HepG2 (cell line): Measurements from ENCODE around the gene MT1M. TPM values are rescaled to one million over a fixed set of nuclear protein-coding genes. Genes with fewer than 3 reads are reported as not detected.
A peak's percentile ranks its signal among the peaks of the same experiment; 100 is the strongest.

Source experiments
- FLYWCH1 ChIP-seq: sonication (generic); formaldehyde crosslinking; IDR thresholded peaks from 2 replicates; pipeline ENCODE4 v1.8.1; 2023; ENCODE audit warnings: mild to moderate bottlenecking, missing genetic modification reagents
- GABPA ChIP-seq, 2 experiments: IDR thresholded peaks; 2 replicates each; pipeline ENCODE4 v1.6.1; 2011 to 2016; ENCODE audit warnings: low read depth in 2 of 2, low read length in 1 of 2, missing biosample characterization in 1 of 2, missing genetic modification characterization in 1 of 2
- MEIS1 ChIP-seq: sonication (generic); formaldehyde crosslinking; IDR thresholded peaks from 2 replicates; pipeline ENCODE4 v1.9.0; 2021; ENCODE audit warnings: mild to moderate bottlenecking, missing genetic modification reagents, moderate library complexity, borderline replicate concordance
- MXD4 ChIP-seq: IDR thresholded peaks from 2 replicates; pipeline ENCODE4 v1.6.1; 2016; ENCODE audit warnings: mild to moderate bottlenecking, missing biosample characterization, missing genetic modification reagents
- PITX1 ChIP-seq: sonication (generic); formaldehyde crosslinking; IDR thresholded peaks from 2 replicates; pipeline ENCODE4 v1.5.1; 2020; ENCODE audit warnings: mild to moderate bottlenecking, missing genetic modification reagents
- SP4 ChIP-seq: sonication (generic); formaldehyde crosslinking; IDR thresholded peaks from 2 replicates; pipeline ENCODE4 v1.8.1; 2023; ENCODE audit warnings: mild to moderate bottlenecking, missing genetic modification reagents
- SRSF4 ChIP-seq: fragments of 200-400 bp; formaldehyde crosslinking; IDR thresholded peaks from one replicate; pipeline ENCODE4 v1.6.1; 2018; ENCODE audit warnings: mild to moderate bottlenecking, low read depth, low read length, moderate library complexity; ENCODE audit not compliant: poor library complexity, severe bottlenecking
- TMF1 ChIP-seq: sonication (generic); formaldehyde crosslinking; IDR thresholded peaks from 2 replicates; pipeline ENCODE4 v1.8.1; 2022; ENCODE audit warnings: low read depth, missing genetic modification reagents
- TSC22D2 ChIP-seq: sonication (generic); formaldehyde crosslinking; IDR thresholded peaks from 2 replicates; pipeline ENCODE4 v1.5.1; 2020; ENCODE audit warnings: missing genetic modification reagents, mild to moderate bottlenecking, borderline replicate concordance
- ZNF264 ChIP-seq: sonication (generic); formaldehyde crosslinking; IDR thresholded peaks from 2 replicates; pipeline ENCODE4 v1.4.0; 2020; ENCODE audit warnings: missing genetic modification reagents
- ZNF670 ChIP-seq: sonication (generic); formaldehyde crosslinking; IDR thresholded peaks from 2 replicates; pipeline ENCODE4 v1.8.0; 2022; ENCODE audit warnings: mild to moderate bottlenecking, missing genetic modification reagents, borderline replicate concordance
- ZNF713 ChIP-seq: sonication (generic); formaldehyde crosslinking; IDR thresholded peaks from 2 replicates; pipeline ENCODE4 v1.4.0; 2020; ENCODE audit warnings: mild to moderate bottlenecking, missing genetic modification reagents
- ZNF768 ChIP-seq: sonication (generic); formaldehyde crosslinking; IDR thresholded peaks from 2 replicates; pipeline ENCODE4 v1.4.0; 2020; ENCODE audit warnings: missing genetic modification reagents
- polyA plus RNA-seq, 8 experiments: library from polyadenylated mRNA; depleted of rRNA in 3 of 8; stranded (reverse) in 7 of 8; unstranded in 1 of 8; fragments of >200 nt; fragmentation: Illumina TruSeq in 4 of 8; extraction: Trizol in 4 of 8; gene quantifications; 2 replicates each; pipeline versions ENCODE4 v1.2.1 to v1.2.3, GENCODE V29; 2011 to 2016; ENCODE audit warnings: low read depth in 4 of 8, missing spikeins in 1 of 8, mixed read lengths in 1 of 8; ENCODE audit not compliant: insufficient read depth in 1 of 8
- total RNA-seq, 5 experiments: library from RNA; depleted of rRNA; stranded (reverse); fragments of >200 nt; fragmentation: Illumina TruSeq; extraction: Trizol; gene quantifications; 2 replicates each; pipeline ENCODE4 v1.2.3, GENCODE V29; 2016; ENCODE audit warnings: low read depth in 1 of 5
- TF ChIP-seq, protein P1 (sequence below): IDR thresholded peaks from 2 replicates; pipeline ENCODE4 v1.6.1; 2016; ENCODE audit warnings: mild to moderate bottlenecking
- TF ChIP-seq, protein P2 (sequence below): sonication (generic); IDR thresholded peaks from 2 replicates; pipeline ENCODE4 v1.6.1; 2016; ENCODE audit warnings: low read depth, borderline replicate concordance
- TF ChIP-seq, protein P3 (sequence below): sonication (generic); formaldehyde crosslinking; IDR thresholded peaks from 2 replicates; pipeline ENCODE4 v1.4.0; 2020; ENCODE audit warnings: missing genetic modification reagents
- TF ChIP-seq, protein P4 (sequence below): sonication (generic); formaldehyde crosslinking; IDR thresholded peaks from 2 replicates; pipeline ENCODE4 v1.4.0; 2020; ENCODE audit warnings: mild to moderate bottlenecking, missing genetic modification reagents, borderline replicate concordance
- TF ChIP-seq, protein P5 (sequence below), 2 experiments: fragments of 450-650 bp in 1 of 2; sonication (generic) in 1 of 2; formaldehyde crosslinking; IDR thresholded peaks; 2 replicates each; pipeline versions ENCODE4 v1.5.0 to v1.8.0; 2020 to 2022; ENCODE audit warnings: mild to moderate bottlenecking in 1 of 2, missing genetic modification reagents in 1 of 2

Gene MT1M
- total and polyA plus RNA-seq, 2 of the 13 experiments (the other 11 are each of a cell fraction or from before 2014, with no cell fraction given): 4.6 TPM; not detected in 1

DNA sequence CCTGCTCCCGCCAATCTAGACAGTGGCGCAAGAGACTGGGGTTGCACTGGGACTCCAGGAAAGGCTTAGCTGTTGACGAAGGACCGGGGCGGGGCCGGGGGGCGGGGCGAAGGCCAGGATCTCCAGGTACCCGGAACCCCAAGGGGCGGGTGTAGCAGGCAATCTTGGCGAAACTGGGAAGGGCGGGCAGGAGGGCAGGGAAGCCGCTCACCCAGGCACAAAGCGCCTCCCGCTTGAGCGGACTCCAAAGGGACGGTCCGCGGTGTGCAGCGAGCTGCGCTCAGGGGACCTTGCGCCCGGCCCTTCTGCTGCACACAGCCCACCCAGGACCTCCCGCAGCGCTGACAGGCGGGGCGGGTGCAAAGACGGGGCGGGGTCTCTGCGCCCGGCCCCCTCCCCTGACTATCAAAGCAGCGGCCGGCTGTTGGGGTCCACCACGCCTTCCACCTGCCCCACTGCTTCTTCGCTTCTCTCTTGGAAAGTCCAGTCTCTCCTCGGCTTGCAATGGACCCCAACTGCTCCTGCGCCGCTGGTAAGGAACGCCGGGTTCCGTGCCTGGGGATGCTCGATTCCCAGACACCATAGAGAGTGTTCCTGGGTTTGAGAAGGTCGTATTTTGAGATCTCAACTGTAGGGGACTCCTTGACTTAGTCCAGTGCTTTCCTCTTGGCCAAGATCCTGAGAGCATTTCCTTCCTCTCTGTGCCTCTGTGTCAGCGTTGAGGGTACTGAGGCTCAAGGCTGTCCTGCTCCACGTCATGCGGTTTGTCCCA is 25.3 kb downstream of the MT1M start, which contains the start of gene MT1F (continued):
- TF ChIP-seq ZNF670 (no peak), TSC22D2 (CRISPR knock-in tag) (no peak), ZNF713 (CRISPR knock-in tag) (no peak), GABPA (IDR thresholded peaks at IDR 0.05; ENCODE audit: low read depth, low read length) (no peak), GABPA (CRISPR knock-in tag; IDR thresholded peaks at IDR 0.05; ENCODE audit: low read depth) (0 out of 2 replicates have a peak, but pooled peaks have one; percentile 36), MEIS1 (CRISPR knock-in tag) (0 out of 2 replicates have a peak, but pooled peaks have one; percentile 14), PITX1 (0 out of 2 replicates have a peak, but pooled peaks have one; percentile 23), FLYWCH1 (CRISPR knock-in tag) (no peak), ZNF768 (CRISPR knock-in tag) (peak; percentile 51), ZNF264 (CRISPR knock-in tag) (no peak), MXD4 (CRISPR knock-in tag) (no peak), SP4 (CRISPR knock-in tag) (peak; percentile 74), SRSF4 (no peak), TMF1 (CRISPR knock-in tag) (0 out of 2 replicates have a peak, but pooled peaks have one; percentile 0)
- TF ChIP-seq, protein P1, sequence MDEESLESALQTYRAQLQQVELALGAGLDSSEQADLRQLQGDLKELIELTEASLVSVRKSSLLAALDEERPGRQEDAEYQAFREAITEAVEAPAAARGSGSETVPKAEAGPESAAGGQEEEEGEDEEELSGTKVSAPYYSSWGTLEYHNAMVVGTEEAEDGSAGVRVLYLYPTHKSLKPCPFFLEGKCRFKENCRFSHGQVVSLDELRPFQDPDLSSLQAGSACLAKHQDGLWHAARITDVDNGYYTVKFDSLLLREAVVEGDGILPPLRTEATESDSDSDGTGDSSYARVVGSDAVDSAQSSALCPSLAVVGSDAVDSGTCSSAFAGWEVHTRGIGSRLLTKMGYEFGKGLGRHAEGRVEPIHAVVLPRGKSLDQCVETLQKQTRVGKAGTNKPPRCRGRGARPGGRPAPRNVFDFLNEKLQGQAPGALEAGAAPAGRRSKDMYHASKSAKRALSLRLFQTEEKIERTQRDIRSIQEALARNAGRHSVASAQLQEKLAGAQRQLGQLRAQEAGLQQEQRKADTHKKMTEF (CRISPR knock-in tag): peak; percentile 49
- TF ChIP-seq, protein P2, sequence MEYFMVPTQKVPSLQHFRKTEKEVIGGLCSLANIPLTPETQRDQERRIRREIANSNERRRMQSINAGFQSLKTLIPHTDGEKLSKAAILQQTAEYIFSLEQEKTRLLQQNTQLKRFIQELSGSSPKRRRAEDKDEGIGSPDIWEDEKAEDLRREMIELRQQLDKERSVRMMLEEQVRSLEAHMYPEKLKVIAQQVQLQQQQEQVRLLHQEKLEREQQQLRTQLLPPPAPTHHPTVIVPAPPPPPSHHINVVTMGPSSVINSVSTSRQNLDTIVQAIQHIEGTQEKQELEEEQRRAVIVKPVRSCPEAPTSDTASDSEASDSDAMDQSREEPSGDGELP: no peak
- TF ChIP-seq, protein P3, sequence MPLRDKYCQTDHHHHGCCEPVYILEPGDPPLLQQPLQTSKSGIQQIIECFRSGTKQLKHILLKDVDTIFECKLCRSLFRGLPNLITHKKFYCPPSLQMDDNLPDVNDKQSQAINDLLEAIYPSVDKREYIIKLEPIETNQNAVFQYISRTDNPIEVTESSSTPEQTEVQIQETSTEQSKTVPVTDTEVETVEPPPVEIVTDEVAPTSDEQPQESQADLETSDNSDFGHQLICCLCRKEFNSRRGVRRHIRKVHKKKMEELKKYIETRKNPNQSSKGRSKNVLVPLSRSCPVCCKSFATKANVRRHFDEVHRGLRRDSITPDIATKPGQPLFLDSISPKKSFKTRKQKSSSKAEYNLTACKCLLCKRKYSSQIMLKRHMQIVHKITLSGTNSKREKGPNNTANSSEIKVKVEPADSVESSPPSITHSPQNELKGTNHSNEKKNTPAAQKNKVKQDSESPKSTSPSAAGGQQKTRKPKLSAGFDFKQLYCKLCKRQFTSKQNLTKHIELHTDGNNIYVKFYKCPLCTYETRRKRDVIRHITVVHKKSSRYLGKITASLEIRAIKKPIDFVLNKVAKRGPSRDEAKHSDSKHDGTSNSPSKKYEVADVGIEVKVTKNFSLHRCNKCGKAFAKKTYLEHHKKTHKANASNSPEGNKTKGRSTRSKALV (CRISPR knock-in tag): peak; percentile 97
- TF ChIP-seq, protein P4, sequence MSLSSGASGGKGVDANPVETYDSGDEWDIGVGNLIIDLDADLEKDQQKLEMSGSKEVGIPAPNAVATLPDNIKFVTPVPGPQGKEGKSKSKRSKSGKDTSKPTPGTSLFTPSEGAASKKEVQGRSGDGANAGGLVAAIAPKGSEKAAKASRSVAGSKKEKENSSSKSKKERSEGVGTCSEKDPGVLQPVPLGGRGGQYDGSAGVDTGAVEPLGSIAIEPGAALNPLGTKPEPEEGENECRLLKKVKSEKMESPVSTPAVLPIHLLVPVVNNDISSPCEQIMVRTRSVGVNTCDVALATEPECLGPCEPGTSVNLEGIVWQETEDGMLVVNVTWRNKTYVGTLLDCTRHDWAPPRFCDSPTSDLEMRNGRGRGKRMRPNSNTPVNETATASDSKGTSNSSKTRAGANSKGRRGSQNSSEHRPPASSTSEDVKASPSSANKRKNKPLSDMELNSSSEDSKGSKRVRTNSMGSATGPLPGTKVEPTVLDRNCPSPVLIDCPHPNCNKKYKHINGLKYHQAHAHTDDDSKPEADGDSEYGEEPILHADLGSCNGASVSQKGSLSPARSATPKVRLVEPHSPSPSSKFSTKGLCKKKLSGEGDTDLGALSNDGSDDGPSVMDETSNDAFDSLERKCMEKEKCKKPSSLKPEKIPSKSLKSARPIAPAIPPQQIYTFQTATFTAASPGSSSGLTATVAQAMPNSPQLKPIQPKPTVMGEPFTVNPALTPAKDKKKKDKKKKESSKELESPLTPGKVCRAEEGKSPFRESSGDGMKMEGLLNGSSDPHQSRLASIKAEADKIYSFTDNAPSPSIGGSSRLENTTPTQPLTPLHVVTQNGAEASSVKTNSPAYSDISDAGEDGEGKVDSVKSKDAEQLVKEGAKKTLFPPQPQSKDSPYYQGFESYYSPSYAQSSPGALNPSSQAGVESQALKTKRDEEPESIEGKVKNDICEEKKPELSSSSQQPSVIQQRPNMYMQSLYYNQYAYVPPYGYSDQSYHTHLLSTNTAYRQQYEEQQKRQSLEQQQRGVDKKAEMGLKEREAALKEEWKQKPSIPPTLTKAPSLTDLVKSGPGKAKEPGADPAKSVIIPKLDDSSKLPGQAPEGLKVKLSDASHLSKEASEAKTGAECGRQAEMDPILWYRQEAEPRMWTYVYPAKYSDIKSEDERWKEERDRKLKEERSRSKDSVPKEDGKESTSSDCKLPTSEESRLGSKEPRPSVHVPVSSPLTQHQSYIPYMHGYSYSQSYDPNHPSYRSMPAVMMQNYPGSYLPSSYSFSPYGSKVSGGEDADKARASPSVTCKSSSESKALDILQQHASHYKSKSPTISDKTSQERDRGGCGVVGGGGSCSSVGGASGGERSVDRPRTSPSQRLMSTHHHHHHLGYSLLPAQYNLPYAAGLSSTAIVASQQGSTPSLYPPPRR (CRISPR knock-in tag): no peak
- TF ChIP-seq, protein P5, sequence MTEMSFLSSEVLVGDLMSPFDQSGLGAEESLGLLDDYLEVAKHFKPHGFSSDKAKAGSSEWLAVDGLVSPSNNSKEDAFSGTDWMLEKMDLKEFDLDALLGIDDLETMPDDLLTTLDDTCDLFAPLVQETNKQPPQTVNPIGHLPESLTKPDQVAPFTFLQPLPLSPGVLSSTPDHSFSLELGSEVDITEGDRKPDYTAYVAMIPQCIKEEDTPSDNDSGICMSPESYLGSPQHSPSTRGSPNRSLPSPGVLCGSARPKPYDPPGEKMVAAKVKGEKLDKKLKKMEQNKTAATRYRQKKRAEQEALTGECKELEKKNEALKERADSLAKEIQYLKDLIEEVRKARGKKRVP (CRISPR knock-in tag; IDR thresholded peaks at IDR 0.05): no peak
